B cell (primary cell): Measurements from ENCODE around the gene TRIM6.

Source experiments
- EZH2 ChIP-seq: IDR thresholded peaks from 2 replicates; pipeline ENCODE4 v1.6.1; 2012; ENCODE audit warnings: borderline replicate concordance, low read depth, mild to moderate bottlenecking, moderate library complexity, low read length; ENCODE audit not compliant: insufficient read depth, poor library complexity, severe bottlenecking
- TF ChIP-seq, protein P1 (sequence below): fragments of 200-600 bp; IDR thresholded peaks from one replicate; pipeline ENCODE4 v1.8.0; 2022; ENCODE audit warnings: antibody characterized with exemption, mild to moderate bottlenecking

DNA sequence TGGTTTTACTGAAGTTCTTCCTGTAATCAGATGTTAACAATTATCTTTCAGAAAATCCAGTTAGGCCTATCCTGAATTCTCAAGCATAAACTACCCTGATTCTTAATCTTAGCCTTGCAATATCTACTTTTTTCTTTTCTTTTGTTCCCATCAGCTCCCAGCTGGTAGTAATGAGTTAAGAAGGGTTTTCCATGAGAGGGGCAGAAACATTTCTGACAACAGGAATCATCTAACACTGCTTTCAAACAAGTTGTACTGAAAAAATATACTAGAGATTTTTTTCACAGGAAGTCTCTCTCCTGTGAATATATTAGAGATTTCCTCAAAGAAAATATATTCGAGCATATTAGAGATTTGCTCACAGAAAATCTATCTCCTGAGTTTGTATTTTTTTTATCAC, 3.3 kb upstream of the TRIM6 start:
- TF ChIP-seq, protein P1, sequence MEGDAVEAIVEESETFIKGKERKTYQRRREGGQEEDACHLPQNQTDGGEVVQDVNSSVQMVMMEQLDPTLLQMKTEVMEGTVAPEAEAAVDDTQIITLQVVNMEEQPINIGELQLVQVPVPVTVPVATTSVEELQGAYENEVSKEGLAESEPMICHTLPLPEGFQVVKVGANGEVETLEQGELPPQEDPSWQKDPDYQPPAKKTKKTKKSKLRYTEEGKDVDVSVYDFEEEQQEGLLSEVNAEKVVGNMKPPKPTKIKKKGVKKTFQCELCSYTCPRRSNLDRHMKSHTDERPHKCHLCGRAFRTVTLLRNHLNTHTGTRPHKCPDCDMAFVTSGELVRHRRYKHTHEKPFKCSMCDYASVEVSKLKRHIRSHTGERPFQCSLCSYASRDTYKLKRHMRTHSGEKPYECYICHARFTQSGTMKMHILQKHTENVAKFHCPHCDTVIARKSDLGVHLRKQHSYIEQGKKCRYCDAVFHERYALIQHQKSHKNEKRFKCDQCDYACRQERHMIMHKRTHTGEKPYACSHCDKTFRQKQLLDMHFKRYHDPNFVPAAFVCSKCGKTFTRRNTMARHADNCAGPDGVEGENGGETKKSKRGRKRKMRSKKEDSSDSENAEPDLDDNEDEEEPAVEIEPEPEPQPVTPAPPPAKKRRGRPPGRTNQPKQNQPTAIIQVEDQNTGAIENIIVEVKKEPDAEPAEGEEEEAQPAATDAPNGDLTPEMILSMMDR, result no peak
- no peak for TF ChIP-seq EZH2
